GM12878 (cell line): ENCODE measurements around the gene OR6C75.

Source experiments
- CHD1 ChIP-seq: IDR thresholded peaks from 2 replicates; pipeline ENCODE4 v1.6.1; 2012; ENCODE audit warnings: low read depth, low read length, improper control_type of control experiment
- CREM ChIP-seq: IDR thresholded peaks from 2 replicates; pipeline ENCODE4 v1.6.1; 2014; ENCODE audit warnings: antibody characterized with exemption, low read depth
- CTCF ChIP-seq, 3 experiments: IDR thresholded peaks in 2 of 3; conservative IDR thresholded peaks in 1 of 3; 2 replicates each; pipeline ENCODE4 v1.5.1; 2011; ENCODE audit warnings: low read depth in 3 of 3, low read length in 3 of 3, mild to moderate bottlenecking in 3 of 3, control low read depth in 2 of 3, moderate library complexity in 2 of 3, inconsistent platforms in 1 of 3, mixed read lengths in 1 of 3; ENCODE audit not compliant: control insufficient read depth in 2 of 3, insufficient read depth in 1 of 3; ENCODE audit errors: extremely low read depth in 1 of 3
- EZH2 ChIP-seq: IDR thresholded peaks from 2 replicates; pipeline ENCODE4 v1.6.1; 2012; ENCODE audit warnings: low read depth, mild to moderate bottlenecking, control low read depth, inconsistent platforms, low read length, borderline replicate concordance; ENCODE audit not compliant: control insufficient read depth
- POLR2AphosphoS5 ChIP-seq: IDR thresholded peaks from 2 replicates; pipeline ENCODE4 v1.6.1; 2011; ENCODE audit warnings: mild to moderate bottlenecking, low read length, inconsistent platforms
- REST ChIP-seq: IDR thresholded peaks from 2 replicates; pipeline ENCODE4 v1.6.1; 2012; ENCODE audit warnings: mild to moderate bottlenecking, low read depth, low read length
- TCF12 ChIP-seq: IDR thresholded peaks from 2 replicates; pipeline ENCODE4 v1.6.1; 2011; ENCODE audit warnings: low read depth, mild to moderate bottlenecking, low read length
- ZNF274 ChIP-seq: IDR thresholded peaks from one replicate; pipeline ENCODE4 v1.8.0; 2011; ENCODE audit not compliant: insufficient read length, insufficient read depth
- TF ChIP-seq, protein P1 (sequence below): IDR thresholded peaks from 2 replicates; pipeline ENCODE4 v1.6.1; 2012; ENCODE audit warnings: improper control_type of control experiment, low read depth, low read length; ENCODE audit not compliant: insufficient replicate concordance

DNA sequence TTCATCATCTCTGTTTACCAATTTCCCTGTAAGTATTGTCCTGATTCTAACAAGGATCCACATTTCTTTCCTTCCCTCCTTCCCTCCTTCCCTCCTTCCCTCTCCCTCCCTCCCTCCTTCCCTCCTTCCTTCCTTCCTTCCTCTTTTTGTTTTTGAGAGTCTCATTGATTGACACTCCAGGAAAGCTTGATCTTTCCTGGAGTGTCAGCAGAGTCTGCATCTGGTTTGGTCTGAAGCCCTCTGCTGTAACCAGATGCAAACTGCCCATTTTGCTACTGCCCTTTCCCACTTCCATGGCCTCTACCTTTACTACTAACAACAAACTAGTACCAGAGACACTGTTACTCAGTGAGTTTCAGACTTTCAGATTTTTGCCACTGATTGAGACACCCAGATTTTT lies 23.1 kb downstream of the OR6C75 start:
- TF ChIP-seq TCF12 (no peak), REST (no peak), CTCF (IDR thresholded peaks at IDR 0.05 in 2 of 3, conservative IDR thresholded peaks at IDR 0.05 in 1 of 3; ENCODE audit: control insufficient read depth in 2 of 3, extremely low read depth in 1 of 3, insufficient read depth in 1 of 3, low read depth in 3 of 3, low read length in 3 of 3) (no peak), CREM (no peak), CHD1 (no peak), POLR2AphosphoS5 (no peak), EZH2 (no peak), ZNF274 (no peak)
- TF ChIP-seq, protein P1, sequence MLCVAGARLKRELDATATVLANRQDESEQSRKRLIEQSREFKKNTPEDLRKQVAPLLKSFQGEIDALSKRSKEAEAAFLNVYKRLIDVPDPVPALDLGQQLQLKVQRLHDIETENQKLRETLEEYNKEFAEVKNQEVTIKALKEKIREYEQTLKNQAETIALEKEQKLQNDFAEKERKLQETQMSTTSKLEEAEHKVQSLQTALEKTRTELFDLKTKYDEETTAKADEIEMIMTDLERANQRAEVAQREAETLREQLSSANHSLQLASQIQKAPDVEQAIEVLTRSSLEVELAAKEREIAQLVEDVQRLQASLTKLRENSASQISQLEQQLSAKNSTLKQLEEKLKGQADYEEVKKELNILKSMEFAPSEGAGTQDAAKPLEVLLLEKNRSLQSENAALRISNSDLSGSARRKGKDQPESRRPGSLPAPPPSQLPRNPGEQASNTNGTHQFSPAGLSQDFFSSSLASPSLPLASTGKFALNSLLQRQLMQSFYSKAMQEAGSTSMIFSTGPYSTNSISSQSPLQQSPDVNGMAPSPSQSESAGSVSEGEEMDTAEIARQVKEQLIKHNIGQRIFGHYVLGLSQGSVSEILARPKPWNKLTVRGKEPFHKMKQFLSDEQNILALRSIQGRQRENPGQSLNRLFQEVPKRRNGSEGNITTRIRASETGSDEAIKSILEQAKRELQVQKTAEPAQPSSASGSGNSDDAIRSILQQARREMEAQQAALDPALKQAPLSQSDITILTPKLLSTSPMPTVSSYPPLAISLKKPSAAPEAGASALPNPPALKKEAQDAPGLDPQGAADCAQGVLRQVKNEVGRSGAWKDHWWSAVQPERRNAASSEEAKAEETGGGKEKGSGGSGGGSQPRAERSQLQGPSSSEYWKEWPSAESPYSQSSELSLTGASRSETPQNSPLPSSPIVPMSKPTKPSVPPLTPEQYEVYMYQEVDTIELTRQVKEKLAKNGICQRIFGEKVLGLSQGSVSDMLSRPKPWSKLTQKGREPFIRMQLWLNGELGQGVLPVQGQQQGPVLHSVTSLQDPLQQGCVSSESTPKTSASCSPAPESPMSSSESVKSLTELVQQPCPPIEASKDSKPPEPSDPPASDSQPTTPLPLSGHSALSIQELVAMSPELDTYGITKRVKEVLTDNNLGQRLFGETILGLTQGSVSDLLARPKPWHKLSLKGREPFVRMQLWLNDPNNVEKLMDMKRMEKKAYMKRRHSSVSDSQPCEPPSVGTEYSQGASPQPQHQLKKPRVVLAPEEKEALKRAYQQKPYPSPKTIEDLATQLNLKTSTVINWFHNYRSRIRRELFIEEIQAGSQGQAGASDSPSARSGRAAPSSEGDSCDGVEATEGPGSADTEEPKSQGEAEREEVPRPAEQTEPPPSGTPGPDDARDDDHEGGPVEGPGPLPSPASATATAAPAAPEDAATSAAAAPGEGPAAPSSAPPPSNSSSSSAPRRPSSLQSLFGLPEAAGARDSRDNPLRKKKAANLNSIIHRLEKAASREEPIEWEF: no peak
